SK-N-SH (cell line): ENCODE data around the gene RASGEF1C.

Source experiments
- CTCF ChIP-seq: fragments of 200-600 bp; sonication (generic); IDR thresholded peaks from 2 replicates; pipeline ENCODE4 v1.6.1; 2017; ENCODE audit warnings: antibody characterized with exemption, mild to moderate bottlenecking, moderate library complexity
- EZH2phosphoT487 ChIP-seq: fragments of 200-600 bp; sonication (generic); IDR thresholded peaks from 2 replicates; pipeline ENCODE4 v1.6.1; 2017; ENCODE audit warnings: low read depth, mixed run types, mild to moderate bottlenecking, antibody characterized with exemption, moderate library complexity, borderline replicate concordance
- FOXM1 ChIP-seq: IDR thresholded peaks from 2 replicates; pipeline ENCODE4 v1.4.0; 2012; ENCODE audit warnings: low read depth, mild to moderate bottlenecking
- PBX3 ChIP-seq: IDR thresholded peaks from 2 replicates; pipeline ENCODE4; 2012
- POLR2AphosphoS5 ChIP-seq: IDR thresholded peaks from 2 replicates; pipeline ENCODE4 v1.6.1; 2012; ENCODE audit warnings: low read depth, low read length
- SMC3 ChIP-seq: IDR thresholded peaks from 2 replicates; pipeline ENCODE4 v1.6.1; 2012; ENCODE audit warnings: low read depth, low read length, improper control_type of control experiment
- TAF1 ChIP-seq: IDR thresholded peaks from 2 replicates; pipeline ENCODE4 v1.6.1; 2012; ENCODE audit warnings: low read depth, mild to moderate bottlenecking, low read length, moderate library complexity, borderline replicate concordance
- USF1 ChIP-seq: IDR thresholded peaks from 2 replicates; pipeline ENCODE4 v1.4.0; 2012; ENCODE audit warnings: low read depth, borderline replicate concordance
- USF2 ChIP-seq: fragments of 150-350 bp; IDR thresholded peaks from 2 replicates; pipeline ENCODE4 v1.6.1; 2017; ENCODE audit warnings: antibody characterized with exemption, low read length, low read depth, borderline replicate concordance

DNA sequence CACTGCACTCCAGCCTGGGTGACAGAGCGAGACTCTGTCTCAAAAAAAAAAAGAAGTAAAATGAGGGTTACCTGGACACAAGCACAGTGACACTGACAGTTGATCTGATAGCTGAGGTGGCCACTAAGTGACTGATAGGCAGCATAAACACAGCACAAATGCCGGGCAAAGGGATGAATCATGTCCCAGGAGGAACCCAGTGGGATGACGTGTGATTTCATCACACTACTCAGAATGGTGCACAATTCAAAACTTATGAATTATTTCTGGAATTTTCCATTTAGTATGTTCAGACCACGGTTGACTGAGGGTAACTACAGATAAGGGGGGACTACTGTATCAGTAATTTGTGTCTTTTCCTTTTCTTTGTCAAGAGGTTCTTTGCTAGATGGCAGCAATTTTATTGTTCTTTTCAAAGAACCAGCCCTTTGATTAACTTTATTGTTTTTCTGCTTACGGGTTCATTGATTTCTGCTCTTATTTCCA, 103.1 kb downstream of the RASGEF1C start:
- TF ChIP-seq TAF1 (no peak), USF1 (no peak), USF2 (no peak), POLR2AphosphoS5 (no peak), EZH2phosphoT487 (no peak), CTCF (no peak), SMC3 (no peak), PBX3 (no peak), FOXM1 (no peak)
